GM12872 (cell line): ENCODE measurements around the gene NME9.

Experiments
- TF ChIP-seq, protein P1 (sequence below): IDR thresholded peaks from 3 replicates; pipeline ENCODE4 v1.5.1; 2011; ENCODE audit warnings: low read depth, mild to moderate bottlenecking, low read length, moderate library complexity; ENCODE audit not compliant: insufficient read depth

NME9 gene, protein sequence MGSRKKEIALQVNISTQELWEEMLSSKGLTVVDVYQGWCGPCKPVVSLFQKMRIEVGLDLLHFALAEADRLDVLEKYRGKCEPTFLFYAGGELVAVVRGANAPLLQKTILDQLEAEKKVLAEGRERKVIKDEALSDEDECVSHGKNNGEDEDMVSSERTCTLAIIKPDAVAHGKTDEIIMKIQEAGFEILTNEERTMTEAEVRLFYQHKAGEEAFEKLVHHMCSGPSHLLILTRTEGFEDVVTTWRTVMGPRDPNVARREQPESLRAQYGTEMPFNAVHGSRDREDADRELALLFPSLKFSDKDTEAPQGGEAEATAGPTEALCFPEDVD

DNA sequence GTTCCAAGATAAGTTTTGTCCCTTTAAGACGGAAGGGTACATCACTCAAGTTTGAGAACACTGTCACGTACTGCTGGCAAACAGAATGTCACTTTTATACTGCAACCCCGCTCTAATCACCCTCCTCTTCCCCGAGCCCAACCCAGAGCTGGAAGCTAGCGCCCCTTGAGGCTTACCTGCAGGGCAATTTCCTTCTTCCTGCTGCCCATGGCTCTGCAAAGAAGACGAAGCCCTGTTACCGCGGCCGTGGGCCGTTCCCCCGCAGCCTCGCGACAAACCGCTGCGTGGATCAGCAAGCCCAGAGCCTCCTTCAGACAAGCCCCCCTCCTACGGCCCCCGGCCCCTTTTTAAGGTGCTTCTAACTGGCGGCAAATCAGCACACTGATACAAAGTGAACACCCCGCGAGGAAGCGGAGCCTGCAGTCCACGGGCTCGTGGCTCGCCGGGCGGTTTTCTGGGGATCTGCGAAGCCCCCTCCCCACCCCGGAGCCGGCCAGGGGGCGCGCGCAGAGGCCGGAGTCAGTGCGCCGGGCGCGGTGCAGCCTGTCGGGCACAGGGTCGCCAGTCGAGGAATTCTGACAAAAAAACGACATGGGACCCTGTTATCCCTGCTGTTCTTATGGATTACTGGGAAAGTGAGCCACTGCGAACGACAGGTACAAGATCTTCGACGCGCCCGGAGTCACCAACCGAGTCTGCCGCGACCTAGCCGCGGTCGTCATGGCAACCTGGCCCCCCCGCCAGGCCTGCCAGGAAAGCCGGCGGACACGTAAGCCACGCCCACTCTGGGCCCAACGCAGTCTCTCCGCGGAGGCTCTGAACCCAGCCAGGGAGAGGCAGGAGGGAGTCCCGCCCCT lies at the start of gene NME9:
TSS of gene NME9 (minus strand) at position 725 of the 857 bp plus-strand sequence. CDS start at position 209, 516 bp downstream.
- TF ChIP-seq, protein P1, sequence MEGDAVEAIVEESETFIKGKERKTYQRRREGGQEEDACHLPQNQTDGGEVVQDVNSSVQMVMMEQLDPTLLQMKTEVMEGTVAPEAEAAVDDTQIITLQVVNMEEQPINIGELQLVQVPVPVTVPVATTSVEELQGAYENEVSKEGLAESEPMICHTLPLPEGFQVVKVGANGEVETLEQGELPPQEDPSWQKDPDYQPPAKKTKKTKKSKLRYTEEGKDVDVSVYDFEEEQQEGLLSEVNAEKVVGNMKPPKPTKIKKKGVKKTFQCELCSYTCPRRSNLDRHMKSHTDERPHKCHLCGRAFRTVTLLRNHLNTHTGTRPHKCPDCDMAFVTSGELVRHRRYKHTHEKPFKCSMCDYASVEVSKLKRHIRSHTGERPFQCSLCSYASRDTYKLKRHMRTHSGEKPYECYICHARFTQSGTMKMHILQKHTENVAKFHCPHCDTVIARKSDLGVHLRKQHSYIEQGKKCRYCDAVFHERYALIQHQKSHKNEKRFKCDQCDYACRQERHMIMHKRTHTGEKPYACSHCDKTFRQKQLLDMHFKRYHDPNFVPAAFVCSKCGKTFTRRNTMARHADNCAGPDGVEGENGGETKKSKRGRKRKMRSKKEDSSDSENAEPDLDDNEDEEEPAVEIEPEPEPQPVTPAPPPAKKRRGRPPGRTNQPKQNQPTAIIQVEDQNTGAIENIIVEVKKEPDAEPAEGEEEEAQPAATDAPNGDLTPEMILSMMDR, result peak; percentile 77

DNA sequence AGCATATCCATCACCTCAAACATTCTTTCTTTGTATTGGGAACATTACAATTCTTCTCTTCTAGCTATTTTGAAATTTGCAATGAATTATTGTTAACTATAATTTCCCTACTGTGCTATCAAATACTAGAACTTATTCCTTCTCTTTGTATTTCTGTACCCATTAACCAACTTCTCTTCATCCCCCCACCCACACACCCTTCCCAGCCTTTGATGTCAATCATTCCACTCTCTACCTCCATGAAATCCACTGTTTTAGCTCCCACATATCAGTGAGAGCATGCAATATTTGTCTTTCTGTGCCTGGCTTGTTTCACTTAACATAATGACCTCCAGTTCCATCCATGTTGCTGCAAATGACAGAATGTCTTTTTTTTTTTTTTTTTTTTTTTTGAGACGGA lies 49.3 kb upstream of the NME9 start:
- TF ChIP-seq, protein P1, result no peak

DNA sequence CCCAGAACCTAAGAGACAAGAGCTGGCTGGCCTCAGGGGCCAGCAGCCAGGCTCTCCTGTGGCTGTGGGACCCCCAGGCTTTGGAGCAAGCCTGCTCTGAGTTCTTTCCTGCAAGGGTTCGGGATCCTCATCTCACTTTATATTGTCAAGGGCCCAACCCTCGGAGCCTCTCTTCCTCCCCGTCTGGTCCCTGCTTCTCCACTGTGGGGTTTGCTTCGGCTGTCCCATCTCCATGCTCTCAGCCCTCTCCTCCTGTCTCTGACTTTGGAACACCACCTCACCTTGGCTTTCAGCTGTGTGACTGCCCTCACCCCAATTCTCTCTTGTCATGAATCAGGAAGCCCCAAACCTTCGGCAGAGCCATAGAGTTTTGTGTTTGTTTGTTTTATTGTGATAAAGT lies 48.7 kb upstream of the NME9 start:
- TF ChIP-seq, protein P1, result no peak

DNA sequence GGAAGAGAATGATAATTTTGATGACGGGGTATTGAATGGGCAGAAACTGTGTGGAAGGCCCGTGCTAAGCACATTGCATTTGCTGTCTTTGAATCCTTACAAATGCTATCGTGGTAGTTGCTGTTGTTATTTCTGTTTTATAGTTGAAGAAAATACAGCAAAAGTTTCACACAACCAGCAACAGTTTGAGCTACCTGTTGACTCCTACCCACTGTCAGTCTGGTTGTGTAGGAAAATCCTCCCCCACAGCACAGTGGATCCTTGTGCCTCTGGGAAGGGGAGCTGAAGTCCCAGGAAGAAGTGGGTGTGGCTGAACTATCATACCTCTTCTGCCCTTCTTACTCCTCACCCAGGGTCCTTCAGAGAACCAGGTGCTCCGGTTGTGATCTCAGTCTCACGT lies 48.2 kb upstream of the NME9 start:
- TF ChIP-seq, protein P1, result no peak

- TF ChIP-seq, protein P1, result no peak
Measured at GRCh38 chr3:138376663-138377062, 47.0 kb upstream of the NME9 start.

DNA sequence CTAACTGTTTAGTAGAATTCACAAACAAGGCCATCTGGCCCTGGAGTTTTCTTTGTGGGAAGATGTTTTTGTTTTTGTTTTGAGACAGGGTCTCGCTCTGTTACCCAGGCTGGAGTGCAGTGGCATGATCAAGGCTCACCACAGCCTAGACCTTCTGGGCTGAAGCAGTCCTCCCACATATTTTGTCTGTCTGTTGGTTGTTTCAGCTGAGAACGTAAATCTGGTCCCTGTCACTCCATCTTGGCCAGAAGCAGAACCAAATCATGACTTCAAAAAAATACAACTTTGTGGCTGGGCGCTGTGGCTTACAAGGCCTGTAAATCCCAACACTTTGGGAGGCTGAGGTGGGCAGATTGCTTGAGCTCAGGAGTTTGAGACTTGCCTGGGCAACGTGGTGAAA lies 45.8 kb upstream of the NME9 start:
- TF ChIP-seq, protein P1, result no peak

- TF ChIP-seq, protein P1, result no peak
Measured at GRCh38 chr3:138374573-138375134, 45.0 kb upstream of the NME9 start.
